HG03280 (cell line): Measurements from ENCODE around the gene ZSWIM6.

Experiments
- ATAC-seq: cut with Tn5 transposase; IDR thresholded peaks from one replicate; pipeline ENCODE4 v1.9.1; 2021; ENCODE audit warnings: mild to moderate bottlenecking, moderate library complexity; ENCODE audit not compliant: unreplicated experiment

Gene ZSWIM6

DNA sequence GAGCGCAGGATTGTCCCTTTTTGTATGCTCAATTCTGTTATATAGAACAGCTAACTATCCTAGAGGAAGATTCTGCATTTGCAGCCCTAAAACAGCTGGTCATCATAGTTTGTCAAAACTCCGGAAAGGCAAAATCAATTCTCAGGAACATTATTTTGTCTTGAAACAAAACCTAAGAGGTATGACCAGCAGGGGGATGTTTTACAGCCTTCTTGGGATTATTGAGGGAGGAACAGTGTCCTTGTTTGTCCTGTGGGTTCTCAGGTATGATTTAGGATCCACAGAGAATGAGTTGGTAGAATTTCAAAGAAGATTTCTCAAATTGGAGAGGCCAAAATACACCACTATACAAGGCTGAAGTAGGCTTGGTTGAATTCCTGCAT, 136.4 kb downstream of the ZSWIM6 start:
- ATAC-seq = no peak

DNA sequence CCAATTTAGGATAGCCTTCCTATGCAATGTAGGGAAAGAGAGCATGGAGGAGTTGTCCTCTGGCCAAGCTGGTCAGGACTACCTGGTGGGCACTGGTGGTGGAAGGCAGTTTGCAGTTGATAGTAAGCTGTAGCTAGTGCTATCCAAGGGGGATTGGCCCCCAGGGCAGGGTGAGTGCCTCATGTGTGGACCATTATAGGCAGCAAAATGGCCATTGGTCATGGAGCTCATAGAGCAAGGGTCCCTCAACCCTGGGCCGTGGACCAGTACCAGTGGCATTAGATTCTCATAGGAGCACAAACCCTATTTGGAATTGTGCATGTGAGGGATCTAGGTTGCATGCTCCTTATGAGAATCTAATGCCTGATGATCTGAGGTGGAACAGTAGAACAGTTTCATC, 139.3 kb downstream of the ZSWIM6 start:
- ATAC-seq = no peak

DNA sequence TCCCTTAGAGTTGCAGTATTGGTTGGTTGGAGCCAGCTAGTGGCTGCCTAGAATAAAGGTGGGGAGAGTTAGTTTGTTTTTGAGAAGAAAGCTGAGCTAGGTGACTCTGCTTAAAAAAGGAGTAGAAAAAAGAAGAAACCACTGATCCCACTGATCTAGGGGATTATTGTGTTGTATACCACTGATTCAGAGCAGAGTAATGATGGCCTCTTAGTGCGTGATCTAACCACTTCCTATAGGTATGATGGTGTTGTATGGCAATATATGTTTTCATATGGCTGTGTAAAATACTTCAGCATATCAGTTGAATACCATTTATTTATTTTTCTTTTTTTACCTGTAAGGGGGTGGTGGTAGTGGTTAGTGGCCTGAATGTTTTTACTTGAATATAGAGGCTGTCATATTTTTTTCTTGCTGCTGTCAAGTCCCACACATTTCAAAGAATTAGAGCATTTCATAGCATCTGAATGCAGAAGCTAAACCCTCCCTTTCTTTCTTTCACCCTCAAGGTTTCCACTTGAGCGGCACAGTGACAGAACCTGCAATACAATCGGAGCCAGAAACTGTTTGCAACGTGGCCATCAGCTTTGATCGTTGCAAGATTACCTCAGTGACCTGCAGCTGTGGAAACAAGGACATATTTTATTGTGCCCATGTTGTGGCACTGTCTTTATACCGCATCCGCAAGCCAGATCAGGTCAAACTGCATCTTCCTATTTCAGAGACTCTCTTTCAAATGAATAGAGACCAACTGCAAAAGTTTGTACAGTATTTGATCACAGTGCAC, 140.3 kb downstream of the ZSWIM6 start:
- ATAC-seq = no peak

GRCh38 chr5:61474746-61475145, 142.7 kb downstream of the ZSWIM6 start:
- no peak for ATAC-seq

- ATAC-seq = no peak
Observed at GRCh38 chr5:61477788-61478187, 145.7 kb downstream of the ZSWIM6 start.

DNA sequence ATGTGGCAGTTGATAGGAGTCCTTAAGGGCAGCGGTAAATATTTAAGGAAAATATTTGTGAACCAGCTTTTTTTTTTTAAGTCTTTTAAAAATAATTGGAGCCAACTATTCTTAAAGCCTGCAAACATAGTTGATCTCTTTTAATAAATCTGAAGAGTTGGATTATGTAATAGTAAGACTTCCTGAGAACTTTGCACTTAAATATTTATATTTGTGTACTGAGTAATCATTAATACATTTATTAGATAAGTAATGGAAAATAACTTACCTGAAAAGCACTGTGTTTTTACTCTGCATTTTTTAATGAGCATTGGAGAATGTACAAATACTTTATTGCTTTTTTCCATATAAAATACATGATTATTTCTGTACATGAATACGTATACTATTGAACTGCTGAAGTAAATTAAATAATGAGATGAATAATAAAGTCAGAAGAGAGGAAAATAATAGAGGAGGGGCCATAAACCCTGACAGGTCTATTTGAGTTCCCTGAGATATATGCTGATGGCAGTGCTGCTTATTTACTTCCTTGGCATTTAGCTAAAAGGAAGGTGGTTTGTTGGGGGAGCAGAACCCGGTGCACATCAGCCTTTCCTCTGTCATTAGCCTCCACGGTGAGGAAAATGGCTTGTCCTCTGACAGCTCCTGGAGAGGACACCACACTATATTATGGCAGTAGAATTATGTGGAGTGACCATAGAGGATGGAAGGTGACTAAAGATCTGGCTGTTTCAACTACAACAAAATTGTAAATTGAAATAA, 148.0 kb downstream of the ZSWIM6 start:
- ATAC-seq = no peak

GRCh38 chr5:61482980-61483379, 150.9 kb downstream of the ZSWIM6 start:
- no peak for ATAC-seq

DNA sequence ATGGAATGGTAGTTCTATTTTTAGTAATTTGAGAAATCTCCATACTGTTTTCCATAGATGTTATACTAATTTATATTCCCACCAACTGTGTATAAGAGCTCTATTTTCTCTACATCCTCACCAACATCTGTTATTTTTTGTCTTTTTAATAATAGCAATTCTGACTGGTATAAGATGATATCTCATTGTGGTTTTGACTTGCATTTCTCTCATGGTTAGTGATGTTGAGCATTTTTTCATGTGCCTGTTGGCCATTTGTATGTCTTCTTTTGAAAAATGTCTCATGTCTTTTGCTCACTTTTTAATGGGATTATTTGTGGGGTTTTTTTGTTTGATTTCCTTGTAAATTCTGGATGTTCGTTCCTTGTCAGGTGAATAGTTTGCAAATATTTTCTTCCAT, 154.4 kb downstream of the ZSWIM6 start:
- no peak for ATAC-seq

GRCh38 chr5:61489574-61489973, 157.5 kb downstream of the ZSWIM6 start:
- ATAC-seq = no peak

GRCh38 chr5:61491861-61492260, 159.8 kb downstream of the ZSWIM6 start:
- ATAC-seq = no peak

- no peak for ATAC-seq
Observed at GRCh38 chr5:61493973-61494372, 161.9 kb downstream of the ZSWIM6 start.

DNA sequence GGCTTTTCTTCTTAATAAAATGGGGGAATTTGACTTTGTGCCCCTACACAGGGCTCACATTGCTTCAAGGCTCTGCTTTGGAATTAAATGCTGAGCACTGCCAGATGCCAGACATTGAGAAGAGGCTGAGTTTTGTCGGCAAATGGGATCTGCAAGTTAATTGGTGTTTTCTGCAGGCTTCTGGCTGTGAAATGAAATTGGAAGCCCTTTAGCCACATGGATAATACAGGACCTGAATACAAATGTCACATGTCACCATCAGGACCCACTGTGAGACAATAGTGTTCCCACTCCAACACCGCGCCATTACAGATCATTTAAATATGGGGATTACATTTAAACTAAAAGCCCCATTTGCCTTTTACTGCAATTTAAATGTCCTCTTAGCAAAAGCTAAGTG, 164.4 kb downstream of the ZSWIM6 start:
- no peak for ATAC-seq

- no peak for ATAC-seq
Observed at GRCh38 chr5:61496860-61497259, 164.8 kb downstream of the ZSWIM6 start.

- ATAC-seq = no peak
Observed at GRCh38 chr5:61498121-61498520, 166.1 kb downstream of the ZSWIM6 start.

DNA sequence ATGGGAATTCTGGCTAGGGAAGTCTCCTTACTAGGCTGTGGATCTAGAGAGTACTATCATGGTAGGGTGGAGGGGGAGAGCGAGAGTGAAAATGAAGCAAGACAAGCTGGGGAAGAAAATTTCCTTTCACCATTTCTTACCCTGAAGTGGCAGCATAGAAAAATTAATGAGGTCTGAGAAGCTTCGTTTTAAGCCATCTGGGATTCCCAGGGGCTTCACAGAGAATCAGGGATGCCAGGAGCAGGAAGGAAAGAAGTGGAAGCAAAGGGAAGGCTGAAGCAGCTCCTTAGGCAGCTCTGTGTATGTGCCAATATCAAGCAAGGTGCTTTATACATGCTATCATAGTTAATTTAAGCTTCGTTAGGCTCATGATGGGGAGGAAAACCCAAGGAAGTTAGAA, 169.9 kb downstream of the ZSWIM6 start:
- no peak for ATAC-seq

DNA sequence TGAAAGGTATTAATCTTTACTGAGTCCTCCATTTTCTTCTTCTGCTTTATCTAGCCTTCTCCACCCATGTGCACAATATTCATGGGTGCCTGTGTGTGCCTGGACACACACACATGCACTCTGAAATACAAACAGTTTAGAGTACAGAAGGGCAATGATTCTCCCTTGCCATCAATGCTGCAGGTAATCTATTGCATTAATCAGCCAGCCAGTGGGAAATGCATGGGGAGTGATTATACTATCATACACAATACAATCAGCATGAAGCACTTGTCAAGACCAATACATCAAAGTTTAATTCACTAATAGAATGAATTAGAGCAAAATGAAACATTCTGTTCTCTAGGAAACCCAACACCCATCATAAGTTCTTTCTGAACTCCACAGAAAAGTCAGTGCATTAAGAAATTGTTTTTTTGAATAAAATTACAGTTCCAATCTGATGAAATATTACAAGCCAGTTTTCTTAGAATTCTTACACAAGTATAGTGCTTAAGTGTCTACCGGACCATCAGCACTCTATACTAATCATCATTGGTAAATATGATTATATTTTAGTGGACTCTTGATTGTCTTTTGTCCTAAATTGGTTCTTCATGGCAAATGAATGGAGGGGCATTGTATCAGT, 172.2 kb downstream of the ZSWIM6 start:
- no peak for ATAC-seq

DNA sequence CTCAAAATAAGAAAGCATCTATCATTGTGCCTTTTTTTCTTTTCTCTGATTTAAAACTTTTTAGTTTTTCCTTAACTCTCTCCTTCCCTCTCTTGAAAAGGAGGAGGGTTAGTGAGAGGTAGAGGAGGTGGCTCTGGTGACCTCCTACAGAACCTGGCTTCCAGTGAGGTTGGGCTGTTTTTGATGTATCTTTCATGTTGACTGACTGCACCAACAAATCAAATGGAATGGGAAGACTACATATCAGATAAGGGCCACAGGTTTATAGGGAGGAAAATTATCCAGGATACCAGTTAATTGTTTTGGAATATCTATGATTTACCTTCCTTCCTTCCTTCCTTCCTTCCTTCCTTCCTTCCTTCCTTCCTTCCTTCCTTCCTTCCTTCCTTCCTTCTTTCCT, 173.2 kb downstream of the ZSWIM6 start:
- no peak for ATAC-seq

GRCh38 chr5:61507232-61507631, 175.2 kb downstream of the ZSWIM6 start:
- ATAC-seq = no peak

DNA sequence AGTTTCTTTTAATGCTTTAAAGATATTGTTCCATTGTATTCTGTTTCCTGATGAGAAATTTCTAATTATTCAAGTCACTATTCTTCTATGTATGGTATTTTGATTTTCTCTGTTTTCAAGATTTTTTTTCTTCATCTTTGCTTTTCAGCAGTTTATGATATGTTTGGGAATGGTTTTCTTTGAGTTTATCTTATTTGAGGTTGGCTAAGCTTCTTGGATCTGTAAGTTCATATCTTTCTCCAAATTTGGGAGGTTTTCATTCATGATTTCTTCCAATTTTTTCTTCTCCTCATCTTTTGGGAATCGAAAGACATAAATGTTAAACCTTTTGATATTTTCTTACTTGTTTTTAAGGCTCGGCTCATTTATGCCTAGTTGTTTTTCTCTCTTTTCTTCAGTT, 184.9 kb downstream of the ZSWIM6 start:
- ATAC-seq = no peak

DNA sequence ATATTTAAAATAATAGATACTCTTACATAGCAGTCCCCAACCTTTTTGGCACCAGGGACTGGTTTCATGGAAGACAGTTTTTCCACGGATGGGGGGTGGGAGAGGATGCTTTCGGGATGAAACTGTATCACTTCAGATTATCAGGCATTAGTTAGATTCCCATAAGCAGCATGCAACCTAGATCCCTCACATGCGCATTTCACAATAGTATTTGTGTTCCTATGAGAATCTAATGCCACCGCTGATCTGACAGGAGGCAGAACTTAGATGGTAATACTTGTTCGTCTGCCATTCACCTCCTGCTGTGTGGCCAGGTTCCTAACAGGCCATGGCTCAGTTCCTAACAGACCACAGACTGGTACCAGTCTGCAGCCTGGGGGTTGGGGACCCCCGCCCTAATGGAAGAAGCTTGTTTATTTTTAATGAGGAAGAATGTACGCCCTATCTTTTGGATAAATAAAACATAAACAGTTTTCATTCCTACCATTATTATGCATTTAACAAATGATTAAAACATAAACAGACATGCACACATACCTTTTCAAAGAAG, 187.7 kb downstream of the ZSWIM6 start:
- no peak for ATAC-seq

DNA sequence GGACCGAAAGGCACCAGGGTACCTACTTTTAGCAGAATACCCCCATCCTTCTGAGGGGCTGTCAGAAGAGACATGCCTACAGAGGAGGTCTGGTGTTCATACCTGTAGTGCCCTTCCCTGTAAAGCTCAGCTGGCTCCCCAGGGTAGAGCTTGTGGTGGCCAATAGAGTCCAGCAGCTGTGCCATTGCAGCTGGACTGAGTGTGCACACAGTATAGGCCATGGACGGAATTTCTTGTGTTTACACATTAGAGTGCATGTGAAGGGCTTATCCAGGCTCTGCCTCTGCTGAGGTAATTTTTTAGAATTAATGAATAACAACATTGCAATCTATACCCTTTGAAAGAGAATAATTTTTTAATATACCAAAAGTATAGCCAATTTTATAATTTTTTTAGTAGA, 191.0 kb downstream of the ZSWIM6 start:
- ATAC-seq = no peak

GRCh38 chr5:61523997-61524396, 191.9 kb downstream of the ZSWIM6 start:
- ATAC-seq = no peak
